ENCODE measurements around the gene IL21R. TPM values are rescaled to one million over a fixed set of nuclear protein-coding genes. Genes with fewer than 3 reads are reported as not detected.

IL21R gene
- total RNA-seq, 5 donors from 2014 or later (not counting 1 experiment from before 2014, with no cell fraction given) = 35.6 to 44.3 (median 38.2) TPM

- Histone ChIP-seq H3K4me1 (ENCODE audit: control insufficient read depth in 1 of 2, extremely low read depth in 1 of 2, insufficient read depth in 2 of 2, low read length in 2 of 2) (peaks cover 30 to 74% of the 10 kb centered on the region in 2 experiments), H3K4me3 (ENCODE audit: control insufficient read depth in 1 of 2, extremely low read depth in 1 of 2, low read length in 1 of 2) (no peak overlapping the region), H3K27me3 (replicated peaks in 1 of 2; ENCODE audit: control insufficient read depth in 2 of 2, extremely low read depth in 1 of 2, insufficient read depth in 2 of 2, low read length in 1 of 2) (no peaks in the 10 kb centered on the region), H3K9me3 (no peaks in the 10 kb centered on the region), H3K36me3 (ENCODE audit: control insufficient read depth in 2 of 2, extremely low read depth in 1 of 2, insufficient read depth in 1 of 2, low read length in 1 of 2) (no peaks in the 10 kb centered on the region), H3K27ac (ENCODE audit: low read length) (no peak overlapping the region)
- H3K27ac Mint-ChIP-seq = peak overlapping the region; percentile 77 to 79
- ChIA-PET POLR2A (interaction anchor here in 1 of 2 donors (1.8 kb wide), 1 partner anchor 11 kb away, joined by 8 read pairs; no protein-coding TSS in a partner anchor), CTCF (interaction anchor here (0.6 to 1.7 kb wide), 3 partner anchors 11 to 226 kb away, joined by 3 to 8 read pairs (median 6); no protein-coding TSS in a partner anchor)
- H3K36me3 Mint-ChIP-seq = no peaks in the 10 kb centered on the region
- DNase-seq (peak in 4 of 35 experiments; percentile 20 to 45 (median 32)), ATAC-seq (replicated peaks in 1 of 4) (no peak)
- peaks cover 44 to 56% (median 46%) of the 10 kb centered on the region in 3 donors for H3K4me1 Mint-ChIP-seq
- H3K4me3 Mint-ChIP-seq = peak overlapping the region in 1 of 3 donors; percentile 74
- WGBS (ENCODE audit: insufficient coverage) = 61% methylated on average over 7 of the region's 11 CpGs
- H3K27me3 Mint-ChIP-seq = no peaks in the 10 kb centered on the region
- H3K9me3 Mint-ChIP-seq = peaks cover under 1 to 3% (median 1%) of the 10 kb centered on the region in 3 donors
These were observed 23.0 kb upstream of the IL21R start for GRCh38 chr16:27378871-27379481.

GRCh38 chr16:27379919-27380318, 22.1 kb upstream of the IL21R start:
- H3K9me3 ChIP-seq = no peaks in the 10 kb centered on the region
- H3K36me3 ChIP-seq (ENCODE audit: control insufficient read depth in 2 of 2, extremely low read depth in 1 of 2, insufficient read depth in 1 of 2, low read length in 1 of 2) = no peaks in the 10 kb centered on the region
- no peak overlapping the region for H3K4me3 ChIP-seq (ENCODE audit: control insufficient read depth in 1 of 2, extremely low read depth in 1 of 2, low read length in 1 of 2)
- Mint-ChIP-seq H3K4me1 (peaks cover 44 to 56% (median 50%) of the 10 kb centered on the region in 3 donors), H3K36me3 (peaks cover 5% of the 10 kb centered on the region), H3K9me3 (peaks cover 5 to 9% (median 7%) of the 10 kb centered on the region in 3 donors), H3K27me3 (no peaks in the 10 kb centered on the region), H3K27ac (peak overlapping the region in 1 of 2 donors; percentile 2), H3K4me3 (no peak overlapping the region)
- peaks cover 21 to 72% of the 10 kb centered on the region in 2 experiments for H3K4me1 ChIP-seq (ENCODE audit: control insufficient read depth in 1 of 2, extremely low read depth in 1 of 2, insufficient read depth in 2 of 2, low read length in 2 of 2)
- WGBS (ENCODE audit: insufficient coverage) = 91% methylated on average over 6 of the region's 9 CpGs
- no peak overlapping the region for H3K27ac ChIP-seq (ENCODE audit: low read length)
- ATAC-seq (replicated peaks in 1 of 4) = no peak
- no peaks in the 10 kb centered on the region for H3K27me3 ChIP-seq (replicated peaks in 1 of 2; ENCODE audit: control insufficient read depth in 2 of 2, extremely low read depth in 1 of 2, insufficient read depth in 2 of 2, low read length in 1 of 2)
- DNase-seq = no peak
- POLR2A ChIA-PET = no interaction called here
- CTCF ChIA-PET = no interaction called here

- Mint-ChIP-seq H3K4me3 (no peak overlapping the region), H3K27ac (no peak overlapping the region), H3K36me3 (peaks cover 5% of the 10 kb centered on the region), H3K27me3 (no peaks in the 10 kb centered on the region), H3K4me1 (peaks cover 44 to 54% (median 49%) of the 10 kb centered on the region in 3 donors), H3K9me3 (peaks cover 5 to 9% (median 7%) of the 10 kb centered on the region in 3 donors)
- ChIA-PET CTCF (no interaction called here), POLR2A (no interaction called here)
- DNase-seq = no peak
- no peak for ATAC-seq (replicated peaks in 1 of 4)
- Histone ChIP-seq H3K4me3 (ENCODE audit: control insufficient read depth in 1 of 2, extremely low read depth in 1 of 2, low read length in 1 of 2) (no peak overlapping the region), H3K4me1 (ENCODE audit: control insufficient read depth in 1 of 2, extremely low read depth in 1 of 2, insufficient read depth in 2 of 2, low read length in 2 of 2) (peaks cover 17 to 69% of the 10 kb centered on the region in 2 experiments), H3K27me3 (replicated peaks in 1 of 2; ENCODE audit: control insufficient read depth in 2 of 2, extremely low read depth in 1 of 2, insufficient read depth in 2 of 2, low read length in 1 of 2) (no peaks in the 10 kb centered on the region), H3K27ac (ENCODE audit: low read length) (no peak overlapping the region), H3K9me3 (no peaks in the 10 kb centered on the region), H3K36me3 (ENCODE audit: control insufficient read depth in 2 of 2, extremely low read depth in 1 of 2, insufficient read depth in 1 of 2, low read length in 1 of 2) (no peaks in the 10 kb centered on the region)
These were observed 20.7 kb upstream of the IL21R start for GRCh38 chr16:27381236-27381635.

GRCh38 chr16:27381974-27382855, 19.8 kb upstream of the IL21R start:
- Mint-ChIP-seq H3K9me3 (peaks cover 5 to 9% (median 7%) of the 10 kb centered on the region in 3 donors), H3K36me3 (peaks cover 5% of the 10 kb centered on the region), H3K27ac (peak overlapping the region; percentile 10 to 39), H3K4me3 (no peak overlapping the region), H3K27me3 (no peaks in the 10 kb centered on the region), H3K4me1 (peaks cover 37 to 46% (median 41%) of the 10 kb centered on the region in 3 donors)
- POLR2A ChIA-PET = no interaction called here
- WGBS (ENCODE audit: insufficient coverage) = 90% methylated on average over 9 of the region's 10 CpGs
- H3K4me1 ChIP-seq (ENCODE audit: control insufficient read depth in 1 of 2, extremely low read depth in 1 of 2, insufficient read depth in 2 of 2, low read length in 2 of 2) = peaks cover 16 to 63% of the 10 kb centered on the region in 2 experiments
- DNase-seq = peak in 2 of 35 experiments; percentile 74 to 76
- H3K9me3 ChIP-seq = no peaks in the 10 kb centered on the region
- peak in 1 of 4 experiments; percentile 50 for ATAC-seq (replicated peaks in 1 of 4)
- no peaks in the 10 kb centered on the region for H3K27me3 ChIP-seq (replicated peaks in 1 of 2; ENCODE audit: control insufficient read depth in 2 of 2, extremely low read depth in 1 of 2, insufficient read depth in 2 of 2, low read length in 1 of 2)
- H3K4me3 ChIP-seq (ENCODE audit: control insufficient read depth in 1 of 2, extremely low read depth in 1 of 2, low read length in 1 of 2) = no peak overlapping the region
- no peaks in the 10 kb centered on the region for H3K36me3 ChIP-seq (ENCODE audit: control insufficient read depth in 2 of 2, extremely low read depth in 1 of 2, insufficient read depth in 1 of 2, low read length in 1 of 2)
- no peak overlapping the region for H3K27ac ChIP-seq (ENCODE audit: low read length)
- CTCF ChIA-PET = no interaction called here

GRCh38 chr16:27383556-27384243, 18.3 kb upstream of the IL21R start:
- 89% methylated on average over 12 of the region's 15 CpGs for WGBS (ENCODE audit: insufficient coverage)
- CTCF ChIA-PET = no interaction called here

GRCh38 chr16:27384425-27384824, 17.5 kb upstream of the IL21R start:
- Histone ChIP-seq H3K4me3 (ENCODE audit: control insufficient read depth in 1 of 2, extremely low read depth in 1 of 2, low read length in 1 of 2) (no peak overlapping the region), H3K27me3 (replicated peaks in 1 of 2; ENCODE audit: control insufficient read depth in 2 of 2, extremely low read depth in 1 of 2, insufficient read depth in 2 of 2, low read length in 1 of 2) (no peaks in the 10 kb centered on the region), H3K9me3 (no peaks in the 10 kb centered on the region), H3K27ac (ENCODE audit: low read length) (no peak overlapping the region), H3K36me3 (ENCODE audit: control insufficient read depth in 2 of 2, extremely low read depth in 1 of 2, insufficient read depth in 1 of 2, low read length in 1 of 2) (no peaks in the 10 kb centered on the region), H3K4me1 (ENCODE audit: control insufficient read depth in 1 of 2, extremely low read depth in 1 of 2, insufficient read depth in 2 of 2, low read length in 2 of 2) (peaks cover 0 to 41% of the 10 kb centered on the region in 2 experiments)
- ATAC-seq (replicated peaks in 1 of 4) (no peak), DNase-seq (peak in 1 of 35 experiments; percentile 46)
- Mint-ChIP-seq H3K4me1 (peaks cover 15 to 26% (median 22%) of the 10 kb centered on the region in 3 donors), H3K36me3 (peaks cover 5% of the 10 kb centered on the region), H3K4me3 (no peak overlapping the region), H3K9me3 (peaks cover 5 to 10% (median 9%) of the 10 kb centered on the region in 3 donors), H3K27ac (no peak overlapping the region), H3K27me3 (peaks cover 0 to 1% of the 10 kb centered on the region in 2 donors)
- 74% methylated on average over 3 of the region's 5 CpGs for WGBS (ENCODE audit: insufficient coverage)
- POLR2A ChIA-PET = no interaction called here
- CTCF ChIA-PET = no interaction called here

More at GRCh38 chr16:27383556-27384243, 18.3 kb upstream of the IL21R start:
- H3K4me3 ChIP-seq (ENCODE audit: control insufficient read depth in 1 of 2, extremely low read depth in 1 of 2, low read length in 1 of 2) = no peak overlapping the region
- ATAC-seq (replicated peaks in 1 of 4) (no peak), DNase-seq (peak in 2 of 35 experiments; percentile 55 to 57)
- Mint-ChIP-seq H3K36me3 (peaks cover 5% of the 10 kb centered on the region), H3K27me3 (no peaks in the 10 kb centered on the region), H3K4me3 (no peak overlapping the region), H3K27ac (peak overlapping the region in 1 of 2 donors; percentile 20), H3K4me1 (peaks cover 23 to 31% (median 27%) of the 10 kb centered on the region in 3 donors), H3K9me3 (peaks cover 5 to 9% (median 7%) of the 10 kb centered on the region in 3 donors)
- no peak overlapping the region for H3K27ac ChIP-seq (ENCODE audit: low read length)
- peaks cover 5 to 49% of the 10 kb centered on the region in 2 experiments for H3K4me1 ChIP-seq (ENCODE audit: control insufficient read depth in 1 of 2, extremely low read depth in 1 of 2, insufficient read depth in 2 of 2, low read length in 2 of 2)
- no peaks in the 10 kb centered on the region for H3K27me3 ChIP-seq (replicated peaks in 1 of 2; ENCODE audit: control insufficient read depth in 2 of 2, extremely low read depth in 1 of 2, insufficient read depth in 2 of 2, low read length in 1 of 2)
- H3K9me3 ChIP-seq = no peaks in the 10 kb centered on the region
- POLR2A ChIA-PET = no interaction called here
- H3K36me3 ChIP-seq (ENCODE audit: control insufficient read depth in 2 of 2, extremely low read depth in 1 of 2, insufficient read depth in 1 of 2, low read length in 1 of 2) = no peaks in the 10 kb centered on the region
